Uterus (tissue), 2 donors: ENCODE data around the gene OSBPL1A.

Experiments
- CTCF ChIP-seq, 4 experiments: fragments of 200-600 bp in 2 of 4; fragments of 450-650 bp in 2 of 4; sonication (generic) in 2 of 4; IDR thresholded peaks; one replicate each; pipeline ENCODE4 v1.5.1; 2016 to 2019; ENCODE audit warnings: antibody characterized with exemption in 4 of 4, mild to moderate bottlenecking in 2 of 4, moderate library complexity in 1 of 4
- POLR2A ChIP-seq, 2 donors: fragments of 450-650 bp; IDR thresholded peaks; one replicate each; pipeline ENCODE4 v1.6.1; 2016; ENCODE audit warnings: antibody characterized with exemption in 2 of 2, mild to moderate bottlenecking in 1 of 2, moderate library complexity in 1 of 2

GRCh38 chr18:24195296-24196053 lies 202.1 kb downstream of the OSBPL1A start:
- TF ChIP-seq CTCF (IDR thresholded peaks at IDR 0.05): no peak
- no peak for TF ChIP-seq POLR2A (IDR thresholded peaks at IDR 0.05)
